ENCODE data around the gene PODXL2.

- TF ChIP-seq POLR2A (IDR thresholded peaks at IDR 0.05) (no peak), CTCF (IDR thresholded peaks at IDR 0.05) (no peak)
Measured at GRCh38 chr3:127644641-127645370, 15.8 kb downstream of the PODXL2 start.
